Thoracic aorta (tissue), 2 donors: Measurements from ENCODE around the gene ACADS. TPM values are rescaled to one million over a fixed set of nuclear protein-coding genes. Genes with fewer than 3 reads are reported as not detected.

ENCODE experiments used
- ATAC-seq: fragments of 150-250 bp; one replicate; pipeline ENCODE4 v1.8.0; 2017; ENCODE audit warnings: low read depth; ENCODE audit not compliant: insufficient number of reproducible peaks, low FRiP score
- DNase-seq: peaks from one replicate; pipeline ENCODE4 v3.0.0-alpha.2; 2020; ENCODE audit warnings: low spot score
- H3K27ac ChIP-seq, 2 donors: fragments of 200-600 bp; sonication (generic); 1 replicate in 1 of 2; 2 replicates in 1 of 2; pipeline ENCODE4 v1.5.1; 2016; ENCODE audit warnings: mild to moderate bottlenecking in 2 of 2, moderate library complexity in 2 of 2
- H3K27me3 ChIP-seq: fragments of 200-600 bp; sonication (generic); replicated peaks from 2 replicates; pipeline ENCODE4 v1.6.0; 2016; ENCODE audit warnings: mild to moderate bottlenecking; ENCODE audit not compliant: insufficient read depth
- H3K36me3 ChIP-seq: fragments of 200-600 bp; sonication (generic); one replicate; pipeline ENCODE4 v1.5.1; 2016
- H3K4me1 ChIP-seq, 2 donors: fragments of 200-600 bp; sonication (generic); 1 replicate in 1 of 2; 2 replicates in 1 of 2; pipeline versions ENCODE4 v1.5.1 to v1.6.0; 2016; ENCODE audit warnings: low read depth in 2 of 2, mild to moderate bottlenecking in 1 of 2; ENCODE audit not compliant: control insufficient read depth in 1 of 2
- H3K4me3 ChIP-seq: fragments of 200-600 bp; sonication (generic); 2 replicates; pipeline ENCODE4 v1.5.1; 2016; ENCODE audit warnings: mild to moderate bottlenecking
- H3K9me3 ChIP-seq: fragments of 200-600 bp; sonication (generic); 2 replicates; pipeline ENCODE4 v1.5.1; 2016
- CTCF ChIP-seq: fragments of 200-600 bp; sonication (generic); IDR thresholded peaks from one replicate; pipeline ENCODE4 v1.5.1; 2019; ENCODE audit warnings: antibody characterized with exemption
- total RNA-seq, 2 donors: library from RNA; depleted of rRNA; stranded (reverse); fragments of >200 nt; gene quantifications; one replicate each; pipeline versions ENCODE4 v1.1.0 to v1.2.3, GENCODE V29; 2016

The ACADS gene
- total RNA-seq, 2 donors from 2014 or later, result 18.3 to 19.6 TPM

DNA sequence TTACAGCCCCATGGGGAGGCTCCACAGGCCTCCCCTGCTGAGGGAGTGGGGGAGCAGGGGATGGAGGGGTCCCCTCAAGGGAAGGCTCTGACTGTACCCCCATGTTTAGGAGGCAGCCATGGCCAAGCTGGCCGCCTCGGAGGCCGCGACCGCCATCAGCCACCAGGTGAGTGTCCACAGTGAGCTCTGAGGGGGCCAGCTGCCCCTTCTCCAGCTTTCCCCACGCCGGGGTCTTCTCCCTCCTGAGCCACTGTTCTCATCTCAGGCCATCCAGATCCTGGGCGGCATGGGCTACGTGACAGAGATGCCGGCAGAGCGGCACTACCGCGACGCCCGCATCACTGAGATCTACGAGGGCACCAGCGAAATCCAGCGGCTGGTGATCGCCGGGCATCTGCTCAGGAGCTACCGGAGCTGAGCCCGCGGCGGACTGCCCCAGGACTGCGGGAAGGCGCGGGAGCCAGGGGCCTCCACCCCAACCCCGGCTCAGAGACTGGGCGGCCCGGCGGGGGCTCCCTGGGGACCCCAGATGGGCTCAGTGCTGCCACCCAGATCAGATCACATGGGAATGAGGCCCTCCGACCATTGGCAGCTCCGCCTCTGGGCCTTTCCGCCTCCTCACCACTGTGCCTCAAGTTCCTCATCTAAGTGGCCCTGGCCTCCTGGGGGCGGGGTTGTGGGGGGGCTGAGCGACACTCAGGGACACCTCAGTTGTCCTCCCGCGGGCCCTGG is 13.6 kb downstream of the ACADS start:
- H3K27ac ChIP-seq, result no peak overlapping the region
- ATAC-seq, result no peak
- H3K27me3 ChIP-seq, result no peaks in the 10 kb centered on the region
- no peak overlapping the region for H3K4me3 ChIP-seq
- no peak for DNase-seq
- H3K36me3 ChIP-seq, result no peaks in the 10 kb centered on the region
- H3K4me1 ChIP-seq, result no peaks in the 10 kb centered on the region
- H3K9me3 ChIP-seq, result no peaks in the 10 kb centered on the region
- TF ChIP-seq CTCF, result no peak

DNA sequence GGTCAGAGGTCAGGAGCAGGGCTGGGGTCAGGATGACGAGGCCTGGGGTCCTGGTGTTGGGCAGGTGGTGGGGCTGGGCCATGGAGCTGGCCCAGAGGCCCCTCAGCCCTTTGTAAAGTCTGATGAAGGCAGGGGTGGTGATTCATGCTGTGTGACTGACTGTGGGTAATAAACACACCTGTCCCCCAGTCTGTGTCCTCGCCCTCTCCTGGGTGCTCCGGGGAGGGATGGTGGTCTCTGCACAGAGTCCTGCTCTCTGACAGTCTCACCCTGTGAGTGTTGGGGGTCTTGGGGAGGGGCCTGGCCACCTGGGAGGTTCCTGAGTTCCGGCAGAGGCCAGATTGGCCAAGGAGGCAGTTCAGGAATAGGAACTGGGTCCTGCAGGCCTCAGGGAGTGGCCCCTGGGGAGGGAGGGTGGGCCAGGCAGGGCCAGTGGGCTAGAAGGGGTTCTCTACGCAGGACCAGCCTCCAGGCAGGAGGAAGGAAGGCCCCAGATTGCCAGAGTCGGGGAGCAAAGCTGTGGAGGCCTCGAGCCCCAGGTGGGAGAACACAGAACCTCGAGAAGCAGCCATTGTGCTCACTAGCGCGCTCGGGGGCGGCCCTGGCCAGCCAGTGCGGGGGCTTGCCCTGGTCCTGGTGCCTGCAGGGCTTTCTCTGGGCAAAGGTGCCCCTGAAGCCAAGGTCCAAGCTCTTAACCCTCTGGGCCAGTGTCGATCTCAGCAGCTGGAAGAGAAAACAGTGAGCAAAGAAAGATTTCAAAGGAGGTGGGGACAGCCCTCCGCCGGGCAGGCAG is 14.4 kb downstream of the ACADS start:
- no peak overlapping the region for H3K27ac ChIP-seq
- no peak for ATAC-seq
- TF ChIP-seq CTCF, result no peak
- DNase-seq, result no peak
- H3K36me3 ChIP-seq, result no peaks in the 10 kb centered on the region
- H3K4me3 ChIP-seq, result no peak overlapping the region
- no peaks in the 10 kb centered on the region for H3K27me3 ChIP-seq
- H3K4me1 ChIP-seq, result no peaks in the 10 kb centered on the region
- H3K9me3 ChIP-seq, result no peaks in the 10 kb centered on the region

DNA sequence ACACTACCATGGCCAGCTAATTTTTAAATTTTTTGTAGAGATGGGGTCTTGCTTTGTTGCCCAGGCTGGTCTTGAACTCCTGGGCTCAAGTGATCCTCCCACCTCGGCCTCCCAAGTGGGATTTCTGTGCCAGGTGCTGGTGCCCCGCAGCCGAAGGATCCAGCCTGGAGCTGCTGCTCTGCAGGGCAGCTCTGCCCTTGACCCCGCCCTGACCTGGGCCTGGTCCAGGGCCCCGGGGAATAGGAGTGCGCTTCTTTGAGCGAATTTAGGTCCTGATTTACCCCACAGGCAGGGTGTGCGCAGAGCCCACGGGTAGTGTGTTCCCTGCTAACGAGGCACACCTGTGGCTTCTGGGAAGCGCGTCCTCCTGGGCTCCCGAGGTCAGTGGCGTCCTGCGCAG is 15.2 kb downstream of the ACADS start:
- ATAC-seq, result no peak
- Histone ChIP-seq H3K9me3 (no peaks in the 10 kb centered on the region), H3K36me3 (no peaks in the 10 kb centered on the region), H3K4me1 (no peaks in the 10 kb centered on the region), H3K27me3 (no peaks in the 10 kb centered on the region), H3K27ac (no peak overlapping the region), H3K4me3 (no peak overlapping the region)
- no peak for TF ChIP-seq CTCF
- no peak for DNase-seq

GRCh38 chr12:120741476-120742421 is 16.1 kb downstream of the ACADS start:
- no peak for TF ChIP-seq CTCF
- Histone ChIP-seq H3K4me1 (no peaks in the 10 kb centered on the region), H3K9me3 (no peaks in the 10 kb centered on the region), H3K27ac (no peak overlapping the region), H3K36me3 (no peaks in the 10 kb centered on the region), H3K27me3 (no peaks in the 10 kb centered on the region), H3K4me3 (no peak overlapping the region)
- DNase-seq, result no peak
- no peak for ATAC-seq
